SK-N-SH (cell line): ENCODE results near the gene AAGAB. TPM values are rescaled to one million over a fixed set of nuclear protein-coding genes. Genes with fewer than 3 reads are reported as not detected.

Experiments used
- CTCF ChIA-PET: fragments of 300-600, 350-600 bp; formaldehyde crosslinking; extraction: SDS; loops from one replicate; lab custom pipeline; 2021; lab: Yijun Ruan, JAX
- POLR2A ChIA-PET: fragments of 350-600 bp; sonication (Branson Sonifier 250); formaldehyde crosslinking; extraction: SDS; loops from one replicate; lab custom pipeline; 2020; ENCODE audit warnings: antibody characterized with exemption, inconsistent platforms; lab: Yijun Ruan, JAX
- DNase-seq: peaks from one replicate; pipeline ENCODE4 v3.0.0; 2012
- H2AFZ ChIP-seq: fragments of 200-600 bp; sonication (generic); 2 replicates; pipeline ENCODE4 v1.8.1; 2016; ENCODE audit warnings: antibody characterized with exemption, mild to moderate bottlenecking, low read depth
- H3F3A ChIP-seq: fragments of 200-600 bp; sonication (generic); replicated peaks from 2 replicates; pipeline ENCODE3; 2016; ENCODE audit warnings: antibody characterized with exemption, mild to moderate bottlenecking; ENCODE audit not compliant: insufficient read depth
- H3K27ac ChIP-seq, 2 experiments: fragments of 200-500 bp in 1 of 2; fragments of 200-600 bp in 1 of 2; sonication (Bioruptor generic) in 1 of 2; sonication (generic), shearing (Covaris generic) in 1 of 2; 2 replicates each; pipeline versions ENCODE4 v1.5.1 to v1.6.1; 2014 to 2016; ENCODE audit warnings: low read depth in 2 of 2, inconsistent platforms in 1 of 2, low read length in 1 of 2, mild to moderate bottlenecking in 1 of 2, mixed read lengths in 1 of 2
- H3K27me3 ChIP-seq: fragments of 200-600 bp; sonication (generic), shearing (Covaris generic); 2 replicates; pipeline ENCODE4 v1.6.1; 2016; ENCODE audit warnings: mixed run types; ENCODE audit not compliant: insufficient read depth
- H3K36me3 ChIP-seq, 2 experiments: fragments of 200-500 bp in 1 of 2; fragments of 200-600 bp in 1 of 2; sonication (Bioruptor generic) in 1 of 2; sonication (generic) in 1 of 2; replicated peaks in 1 of 2; 2 replicates each; pipeline versions ENCODE3 to v1.5.1; 2014 to 2016; ENCODE audit warnings: low read length in 1 of 2, mild to moderate bottlenecking in 1 of 2; ENCODE audit not compliant: insufficient read depth in 2 of 2, control insufficient read depth in 1 of 2
- H3K4me1 ChIP-seq, 2 experiments: fragments of 200-500 bp in 1 of 2; fragments of 200-600 bp in 1 of 2; sonication (Bioruptor generic) in 1 of 2; sonication (generic), shearing (Covaris generic) in 1 of 2; 2 replicates each; pipeline versions ENCODE4 v1.5.1 to v1.6.1; 2014 to 2016; ENCODE audit warnings: low read depth in 1 of 2, low read length in 1 of 2, mixed run types in 1 of 2; ENCODE audit not compliant: insufficient read depth in 2 of 2, control insufficient read depth in 1 of 2
- H3K4me2 ChIP-seq: fragments of 200-600 bp; sonication (generic), shearing (Covaris generic); 2 replicates; pipeline ENCODE4 v1.6.1; 2017; ENCODE audit warnings: mixed run types
- H3K4me3 ChIP-seq, 2 experiments: fragments of 200-500 bp in 1 of 2; fragments of 200-600 bp in 1 of 2; sonication (Bioruptor generic) in 1 of 2; sonication (generic), shearing (Covaris generic) in 1 of 2; 2 replicates each; pipeline versions ENCODE4 v1.5.1 to v1.8.1; 2014 to 2016; ENCODE audit warnings: low read depth in 2 of 2, inconsistent platforms in 1 of 2, low read length in 1 of 2, mild to moderate bottlenecking in 1 of 2, mixed read lengths in 1 of 2, moderate library complexity in 1 of 2
- H3K79me2 ChIP-seq: fragments of 200-600 bp; sonication (generic); 2 replicates; pipeline ENCODE4 v1.8.1; 2017; ENCODE audit warnings: mild to moderate bottlenecking; ENCODE audit not compliant: insufficient read depth
- H3K9ac ChIP-seq: fragments of 200-600 bp; sonication (generic); 2 replicates; pipeline ENCODE4 v1.6.1; 2017; ENCODE audit warnings: mixed run types
- H3K9me2 ChIP-seq: fragments of 200-600 bp; sonication (generic); 2 replicates; pipeline ENCODE4 v1.6.1; 2017; ENCODE audit warnings: mixed run types
- H3K9me3 ChIP-seq: fragments of 200-600 bp; sonication (generic); 2 replicates; pipeline ENCODE4 v1.6.1; 2017; ENCODE audit warnings: mixed run types, mild to moderate bottlenecking, moderate library complexity
- H4K20me1 ChIP-seq: fragments of 200-600 bp; sonication (generic); 2 replicates; pipeline ENCODE4 v1.6.1; 2017; ENCODE audit warnings: mild to moderate bottlenecking, mixed run types; ENCODE audit not compliant: insufficient read depth
- CHD2 ChIP-seq: fragments of 150-350 bp; IDR thresholded peaks from 2 replicates; pipeline ENCODE4 v1.6.1; 2018; ENCODE audit warnings: low read length; ENCODE audit not compliant: partially characterized antibody
- FOSL2 ChIP-seq: IDR thresholded peaks from 2 replicates; pipeline ENCODE4 v1.4.0; 2012; ENCODE audit warnings: low read depth, mild to moderate bottlenecking, moderate library complexity, borderline replicate concordance
- FOXJ3 ChIP-seq: sonication (generic); formaldehyde crosslinking; IDR thresholded peaks from 2 replicates; pipeline ENCODE4 v1.5.1; 2020; ENCODE audit warnings: mild to moderate bottlenecking, missing genetic modification reagents
- GABPA ChIP-seq: IDR thresholded peaks from 2 replicates; pipeline ENCODE4 v1.4.0; 2012; ENCODE audit warnings: low read depth, mild to moderate bottlenecking
- JUND ChIP-seq: IDR thresholded peaks from 2 replicates; pipeline ENCODE4 v1.4.0; 2012
- POLR2AphosphoS5 ChIP-seq: IDR thresholded peaks from 2 replicates; pipeline ENCODE4 v1.6.1; 2012; ENCODE audit warnings: low read depth, low read length
- RAD21 ChIP-seq: IDR thresholded peaks from 2 replicates; pipeline ENCODE4 v1.6.1; 2012; ENCODE audit warnings: mild to moderate bottlenecking, low read length
- RFX5 ChIP-seq: IDR thresholded peaks from 2 replicates; pipeline ENCODE4 v1.6.1; 2012; ENCODE audit warnings: mild to moderate bottlenecking, improper control_type of control experiment, low read length
- RXRA ChIP-seq: IDR thresholded peaks from 2 replicates; pipeline ENCODE4 v1.4.0; 2012; ENCODE audit warnings: low read depth, mild to moderate bottlenecking, borderline replicate concordance
- SIN3A ChIP-seq: IDR thresholded peaks from 2 replicates; pipeline ENCODE4 v1.6.1; 2012; ENCODE audit warnings: low read depth, mild to moderate bottlenecking, low read length, moderate library complexity, borderline replicate concordance
- SMC3 ChIP-seq: IDR thresholded peaks from 2 replicates; pipeline ENCODE4 v1.6.1; 2012; ENCODE audit warnings: low read depth, low read length, improper control_type of control experiment
- TCF12 ChIP-seq: IDR thresholded peaks from 2 replicates; pipeline ENCODE4 v1.4.0; 2012
- YY1 ChIP-seq: IDR thresholded peaks from 2 replicates; pipeline ENCODE4 v1.4.0; 2012; ENCODE audit warnings: low read depth, mild to moderate bottlenecking
- WGBS: methylation state at CpG from one replicate; pipeline ENCODE4 v1.1.6; 2017; ENCODE audit warnings: low lambda C conversion rate; 5-methylcytosine and 5-hydroxymethylcytosine counted together
- polyA plus RNA-seq, 3 experiments: library from polyadenylated mRNA; depleted of rRNA; stranded (reverse); fragments of >200 nt; gene quantifications; 2 replicates each; pipeline ENCODE4 v1.2.3, GENCODE V29; 2012
- TF ChIP-seq, protein P1 (sequence below): IDR thresholded peaks from 2 replicates; pipeline ENCODE4 v1.4.0; 2012; ENCODE audit warnings: low read depth, borderline replicate concordance
- TF ChIP-seq, protein P2 (sequence below): fragments of 200-600 bp; sonication (generic); IDR thresholded peaks from 2 replicates; pipeline ENCODE4 v1.6.1; 2017; ENCODE audit warnings: antibody characterized with exemption, mild to moderate bottlenecking, moderate library complexity
- TF ChIP-seq, protein P3 (sequence below): fragments of 150-350 bp; IDR thresholded peaks from 2 replicates; pipeline ENCODE4 v1.6.1; 2017; ENCODE audit warnings: antibody characterized with exemption, low read length, low read depth, borderline replicate concordance
- TF ChIP-seq, protein P4 (sequence below): IDR thresholded peaks from 2 replicates; pipeline ENCODE4 v1.6.1; 2012; ENCODE audit warnings: mild to moderate bottlenecking, low read depth, low read length, moderate library complexity

The AAGAB gene
- polyA plus RNA-seq, 1 of the 3 experiments (the other 2 are of a cell fraction) = 24.9 TPM

DNA sequence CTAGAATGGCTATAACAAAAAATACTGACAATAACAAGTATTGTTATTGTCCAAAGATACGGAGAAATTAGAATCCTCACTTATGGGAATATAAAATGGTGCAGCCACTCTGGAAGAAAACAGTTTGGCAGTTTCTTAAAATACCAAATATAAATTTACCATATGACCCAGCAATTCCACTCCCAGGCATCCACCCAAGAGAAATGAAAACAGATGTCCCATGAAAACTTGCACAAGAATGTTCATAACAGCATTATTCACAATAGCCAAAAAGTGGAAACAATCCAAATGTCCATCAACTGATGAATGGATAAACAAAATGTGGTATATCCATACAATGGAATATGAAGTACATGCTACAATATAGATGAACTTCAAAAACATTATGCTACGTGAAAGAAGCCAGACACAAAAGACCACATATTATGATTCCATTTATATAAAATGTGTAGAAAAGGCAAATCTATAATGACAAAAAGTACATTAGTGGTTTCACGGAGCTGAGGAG lies 9.4 kb downstream of the AAGAB start:
- Histone ChIP-seq H2AFZ (no peak overlapping the region), H3K79me2 (peaks cover 90% of the 10 kb centered on the region), H3K27ac (no peak overlapping the region), H4K20me1 (no peaks in the 10 kb centered on the region), H3K9me2 (no peaks in the 10 kb centered on the region), H3K4me2 (no peak overlapping the region), H3K9ac (no peak overlapping the region), H3K36me3 (peaks cover 0 to 24% of the 10 kb centered on the region in 2 experiments), H3K4me1 (peaks cover 4 to 9% of the 10 kb centered on the region in 2 experiments; a peak in 3 of 4 replicates), H3K27me3 (no peaks in the 10 kb centered on the region), H3F3A (peaks cover 4% of the 10 kb centered on the region), H3K4me3 (no peak overlapping the region), H3K9me3 (no peaks in the 10 kb centered on the region)
- ChIA-PET POLR2A (no interaction called here), CTCF (interaction anchor here (0.7 kb wide), 1 partner anchor 131 kb away, joined by 3 read pairs; no protein-coding TSS in a partner anchor)
- 88% methylated on average over 3 of the region's 3 CpGs for WGBS
- TF ChIP-seq YY1 = no peak
- peak; percentile 31; the same call in 1 of the 2 replicates for TF ChIP-seq TCF12
- no peak for DNase-seq

DNA sequence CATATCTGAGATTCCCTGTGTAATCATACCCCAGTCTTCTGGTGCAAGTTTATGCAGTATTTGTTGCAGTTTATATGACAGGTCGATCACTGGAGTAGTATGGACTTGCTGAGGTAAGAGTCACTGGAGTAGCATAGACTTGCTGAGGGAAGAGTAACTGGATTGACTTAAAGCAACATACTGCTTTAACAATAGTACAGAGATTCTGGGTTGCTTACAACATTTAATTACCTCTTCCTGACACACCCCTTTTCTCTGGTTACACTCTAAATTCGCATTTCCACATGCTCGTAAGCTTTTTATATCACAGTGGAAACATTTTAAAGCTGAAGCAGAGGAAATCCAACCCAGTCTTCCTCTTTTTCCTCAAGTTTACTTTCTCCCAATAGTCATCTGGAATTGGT lies 11.8 kb downstream of the AAGAB start:
- Histone ChIP-seq H3K9me2 (no peaks in the 10 kb centered on the region), H2AFZ (no peak overlapping the region), H3K36me3 (peaks cover 0 to 24% of the 10 kb centered on the region in 2 experiments), H3K79me2 (peaks cover 87% of the 10 kb centered on the region), H3K9me3 (no peaks in the 10 kb centered on the region), H3K27me3 (no peaks in the 10 kb centered on the region), H3K27ac (no peak overlapping the region), H4K20me1 (0 out of 2 replicates have a peak, but pooled peaks cover under 1% of the 10 kb centered on the region), H3K9ac (no peak overlapping the region), H3K4me1 (peaks cover 7 to 13% of the 10 kb centered on the region in 2 experiments; a peak in 3 of 4 replicates), H3F3A (peaks cover 4% of the 10 kb centered on the region), H3K4me3 (no peak overlapping the region), H3K4me2 (no peak overlapping the region)
- 88% methylated on average over 3 of the region's 3 CpGs for WGBS
- no peak for TF ChIP-seq RFX5
- TF ChIP-seq, protein P1, sequence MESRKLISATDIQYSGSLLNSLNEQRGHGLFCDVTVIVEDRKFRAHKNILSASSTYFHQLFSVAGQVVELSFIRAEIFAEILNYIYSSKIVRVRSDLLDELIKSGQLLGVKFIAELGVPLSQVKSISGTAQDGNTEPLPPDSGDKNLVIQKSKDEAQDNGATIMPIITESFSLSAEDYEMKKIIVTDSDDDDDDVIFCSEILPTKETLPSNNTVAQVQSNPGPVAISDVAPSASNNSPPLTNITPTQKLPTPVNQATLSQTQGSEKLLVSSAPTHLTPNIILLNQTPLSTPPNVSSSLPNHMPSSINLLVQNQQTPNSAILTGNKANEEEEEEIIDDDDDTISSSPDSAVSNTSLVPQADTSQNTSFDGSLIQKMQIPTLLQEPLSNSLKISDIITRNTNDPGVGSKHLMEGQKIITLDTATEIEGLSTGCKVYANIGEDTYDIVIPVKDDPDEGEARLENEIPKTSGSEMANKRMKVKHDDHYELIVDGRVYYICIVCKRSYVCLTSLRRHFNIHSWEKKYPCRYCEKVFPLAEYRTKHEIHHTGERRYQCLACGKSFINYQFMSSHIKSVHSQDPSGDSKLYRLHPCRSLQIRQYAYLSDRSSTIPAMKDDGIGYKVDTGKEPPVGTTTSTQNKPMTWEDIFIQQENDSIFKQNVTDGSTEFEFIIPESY = no peak
- no peak for TF ChIP-seq RXRA
- no peak for TF ChIP-seq FOSL2
- TF ChIP-seq FOXJ3 = no peak
- TF ChIP-seq, protein P2, sequence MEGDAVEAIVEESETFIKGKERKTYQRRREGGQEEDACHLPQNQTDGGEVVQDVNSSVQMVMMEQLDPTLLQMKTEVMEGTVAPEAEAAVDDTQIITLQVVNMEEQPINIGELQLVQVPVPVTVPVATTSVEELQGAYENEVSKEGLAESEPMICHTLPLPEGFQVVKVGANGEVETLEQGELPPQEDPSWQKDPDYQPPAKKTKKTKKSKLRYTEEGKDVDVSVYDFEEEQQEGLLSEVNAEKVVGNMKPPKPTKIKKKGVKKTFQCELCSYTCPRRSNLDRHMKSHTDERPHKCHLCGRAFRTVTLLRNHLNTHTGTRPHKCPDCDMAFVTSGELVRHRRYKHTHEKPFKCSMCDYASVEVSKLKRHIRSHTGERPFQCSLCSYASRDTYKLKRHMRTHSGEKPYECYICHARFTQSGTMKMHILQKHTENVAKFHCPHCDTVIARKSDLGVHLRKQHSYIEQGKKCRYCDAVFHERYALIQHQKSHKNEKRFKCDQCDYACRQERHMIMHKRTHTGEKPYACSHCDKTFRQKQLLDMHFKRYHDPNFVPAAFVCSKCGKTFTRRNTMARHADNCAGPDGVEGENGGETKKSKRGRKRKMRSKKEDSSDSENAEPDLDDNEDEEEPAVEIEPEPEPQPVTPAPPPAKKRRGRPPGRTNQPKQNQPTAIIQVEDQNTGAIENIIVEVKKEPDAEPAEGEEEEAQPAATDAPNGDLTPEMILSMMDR = no peak
- no peak for TF ChIP-seq CHD2
- TF ChIP-seq, protein P3, sequence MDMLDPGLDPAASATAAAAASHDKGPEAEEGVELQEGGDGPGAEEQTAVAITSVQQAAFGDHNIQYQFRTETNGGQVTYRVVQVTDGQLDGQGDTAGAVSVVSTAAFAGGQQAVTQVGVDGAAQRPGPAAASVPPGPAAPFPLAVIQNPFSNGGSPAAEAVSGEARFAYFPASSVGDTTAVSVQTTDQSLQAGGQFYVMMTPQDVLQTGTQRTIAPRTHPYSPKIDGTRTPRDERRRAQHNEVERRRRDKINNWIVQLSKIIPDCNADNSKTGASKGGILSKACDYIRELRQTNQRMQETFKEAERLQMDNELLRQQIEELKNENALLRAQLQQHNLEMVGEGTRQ = no peak
- TF ChIP-seq, protein P4, sequence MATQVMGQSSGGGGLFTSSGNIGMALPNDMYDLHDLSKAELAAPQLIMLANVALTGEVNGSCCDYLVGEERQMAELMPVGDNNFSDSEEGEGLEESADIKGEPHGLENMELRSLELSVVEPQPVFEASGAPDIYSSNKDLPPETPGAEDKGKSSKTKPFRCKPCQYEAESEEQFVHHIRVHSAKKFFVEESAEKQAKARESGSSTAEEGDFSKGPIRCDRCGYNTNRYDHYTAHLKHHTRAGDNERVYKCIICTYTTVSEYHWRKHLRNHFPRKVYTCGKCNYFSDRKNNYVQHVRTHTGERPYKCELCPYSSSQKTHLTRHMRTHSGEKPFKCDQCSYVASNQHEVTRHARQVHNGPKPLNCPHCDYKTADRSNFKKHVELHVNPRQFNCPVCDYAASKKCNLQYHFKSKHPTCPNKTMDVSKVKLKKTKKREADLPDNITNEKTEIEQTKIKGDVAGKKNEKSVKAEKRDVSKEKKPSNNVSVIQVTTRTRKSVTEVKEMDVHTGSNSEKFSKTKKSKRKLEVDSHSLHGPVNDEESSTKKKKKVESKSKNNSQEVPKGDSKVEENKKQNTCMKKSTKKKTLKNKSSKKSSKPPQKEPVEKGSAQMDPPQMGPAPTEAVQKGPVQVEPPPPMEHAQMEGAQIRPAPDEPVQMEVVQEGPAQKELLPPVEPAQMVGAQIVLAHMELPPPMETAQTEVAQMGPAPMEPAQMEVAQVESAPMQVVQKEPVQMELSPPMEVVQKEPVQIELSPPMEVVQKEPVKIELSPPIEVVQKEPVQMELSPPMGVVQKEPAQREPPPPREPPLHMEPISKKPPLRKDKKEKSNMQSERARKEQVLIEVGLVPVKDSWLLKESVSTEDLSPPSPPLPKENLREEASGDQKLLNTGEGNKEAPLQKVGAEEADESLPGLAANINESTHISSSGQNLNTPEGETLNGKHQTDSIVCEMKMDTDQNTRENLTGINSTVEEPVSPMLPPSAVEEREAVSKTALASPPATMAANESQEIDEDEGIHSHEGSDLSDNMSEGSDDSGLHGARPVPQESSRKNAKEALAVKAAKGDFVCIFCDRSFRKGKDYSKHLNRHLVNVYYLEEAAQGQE = no peak
- no peak for TF ChIP-seq RAD21
- TF ChIP-seq JUND = no peak
- no peak for TF ChIP-seq SMC3
- TF ChIP-seq SIN3A = no peak
- TF ChIP-seq TCF12 = no peak
- TF ChIP-seq POLR2AphosphoS5 = no peak
- no peak for TF ChIP-seq GABPA
- DNase-seq = no peak
- CTCF ChIA-PET = no interaction called here
- POLR2A ChIA-PET = no interaction called here
